GM23338 (cell line): ENCODE measurements around the gene ADD1. TPM values are rescaled to one million over a fixed set of nuclear protein-coding genes. Genes with fewer than 3 reads are reported as not detected.
A peak's percentile ranks its signal among the peaks of the same experiment; 100 is the strongest.

Experiments used
- ATAC-seq: fragments of 200-7000 bp; cut with Tn5 transposase; 3 replicates; pipeline ENCODE4 v1.9.1; 2020
- DNase-seq: peaks from one replicate; pipeline ENCODE4 v3.0.0-alpha.2; 2015; ENCODE audit warnings: low spot score
- H2AFZ ChIP-seq: fragments of 200-600 bp; sonication (generic); 2 replicates; pipeline ENCODE4 v1.8.0; 2016; ENCODE audit warnings: antibody characterized with exemption, mild to moderate bottlenecking, moderate library complexity
- H3F3A ChIP-seq: fragments of 200-600 bp; sonication (generic); replicated peaks from 2 replicates; pipeline ENCODE4 v1.8.0; 2017; ENCODE audit warnings: antibody characterized with exemption, mixed run types, low read depth
- H3K27ac ChIP-seq: fragments of 200-600 bp; sonication (generic); 2 replicates; pipeline ENCODE4 v1.6.1; 2016; ENCODE audit warnings: low read depth
- H3K27me3 ChIP-seq: fragments of 200-600 bp; sonication (generic); 2 replicates; pipeline ENCODE4 v1.8.0; 2016; ENCODE audit warnings: mild to moderate bottlenecking, mixed run types, moderate library complexity; ENCODE audit not compliant: insufficient read depth
- H3K36me3 ChIP-seq: fragments of 200-600 bp; sonication (generic); 2 replicates; pipeline ENCODE4 v1.8.0; 2016; ENCODE audit warnings: mild to moderate bottlenecking; ENCODE audit not compliant: insufficient read depth
- H3K4me1 ChIP-seq: fragments of 200-600 bp; sonication (generic); 2 replicates; pipeline ENCODE4 v1.8.0; 2016; ENCODE audit warnings: mild to moderate bottlenecking, moderate library complexity; ENCODE audit not compliant: insufficient read depth
- H3K4me2 ChIP-seq: fragments of 200-600 bp; sonication (generic); 2 replicates; pipeline ENCODE4 v1.7.1; 2017; ENCODE audit warnings: mixed run types
- H3K4me3 ChIP-seq: fragments of 200-600 bp; sonication (generic); 2 replicates; pipeline ENCODE4 v1.6.1; 2016; ENCODE audit warnings: mixed run types
- H3K79me2 ChIP-seq: fragments of 200-600 bp; sonication (generic); replicated peaks from 2 replicates; pipeline ENCODE4 v1.8.0; 2017; ENCODE audit warnings: mild to moderate bottlenecking; ENCODE audit not compliant: insufficient read depth
- H3K9me2 ChIP-seq: fragments of 200-600 bp; sonication (generic); 2 replicates; pipeline ENCODE4 v1.8.0; 2017; ENCODE audit not compliant: insufficient read depth
- H4K20me1 ChIP-seq: fragments of 200-600 bp; sonication (generic); replicated peaks from 2 replicates; pipeline ENCODE4 v1.8.0; 2017; ENCODE audit warnings: mild to moderate bottlenecking; ENCODE audit not compliant: insufficient read depth
- H3K27ac Mint-ChIP-seq: 2 replicates; pipeline ENCODE4 v1.8.0; 2020; ENCODE audit warnings: inconsistent platforms, mild to moderate bottlenecking, moderate library complexity, mixed read lengths
- H3K27me3 Mint-ChIP-seq: 3 replicates; pipeline ENCODE4 v1.8.0; 2022; ENCODE audit warnings: low read depth, mild to moderate bottlenecking, moderate library complexity, mixed read lengths, inconsistent platforms; ENCODE audit not compliant: insufficient read depth, poor library complexity
- H3K36me3 Mint-ChIP-seq: 3 replicates; pipeline ENCODE4 v1.8.0; 2021; ENCODE audit warnings: low read depth, mild to moderate bottlenecking, inconsistent platforms, moderate library complexity, mixed read lengths
- H3K4me1 Mint-ChIP-seq: 3 replicates; pipeline ENCODE4 v1.8.0; 2020; ENCODE audit warnings: mild to moderate bottlenecking, inconsistent platforms, mixed read lengths
- H3K4me3 Mint-ChIP-seq: 3 replicates; pipeline ENCODE4 v1.8.0; 2021; ENCODE audit warnings: moderate library complexity, mild to moderate bottlenecking, inconsistent platforms, mixed read lengths
- H3K9me3 Mint-ChIP-seq: 3 replicates; pipeline ENCODE4 v1.8.0; 2020; ENCODE audit warnings: moderate library complexity, mild to moderate bottlenecking, inconsistent platforms, mixed read lengths
- CREB1 ChIP-seq: fragments of 250-450 bp; sonication (Bioruptor Pico); IDR thresholded peaks from 2 replicates; pipeline ENCODE4 v1.5.0; 2020; ENCODE audit warnings: low read depth, mild to moderate bottlenecking, moderate library complexity
- EZH2 ChIP-seq: fragments of 200-600 bp; sonication (generic); IDR thresholded peaks from one replicate; pipeline ENCODE4 v1.8.0; 2017; ENCODE audit warnings: antibody characterized with exemption, mild to moderate bottlenecking, low read depth; ENCODE audit not compliant: unreplicated experiment
- EZH2phosphoT487 ChIP-seq: fragments of 200-600 bp; sonication (generic); IDR thresholded peaks from one replicate; pipeline ENCODE4 v1.8.1; 2018; ENCODE audit warnings: antibody characterized with exemption; ENCODE audit not compliant: unreplicated experiment
- JUNB ChIP-seq: IDR thresholded peaks from one replicate; pipeline ENCODE4 v1.6.1; 2016; ENCODE audit warnings: antibody characterized with exemption; ENCODE audit not compliant: unreplicated experiment
- NANOG ChIP-seq: IDR thresholded peaks from 2 replicates; pipeline ENCODE4 v1.6.1; 2016; ENCODE audit warnings: antibody characterized with exemption, borderline replicate concordance
- POLR2AphosphoS5 ChIP-seq: IDR thresholded peaks from 2 replicates; pipeline ENCODE4 v1.6.1; 2016; ENCODE audit warnings: antibody characterized with exemption, low read depth
- STAT1 ChIP-seq: IDR thresholded peaks from one replicate; pipeline ENCODE4 v1.6.1; 2016; ENCODE audit warnings: antibody characterized with exemption; ENCODE audit not compliant: unreplicated experiment
- ZNF114 ChIP-seq: fragments of 250-450 bp; sonication (Bioruptor Pico); IDR thresholded peaks from 2 replicates; pipeline ENCODE4 v1.5.0; 2020; ENCODE audit warnings: mild to moderate bottlenecking, moderate library complexity
- ZNF331 ChIP-seq: fragments of 250-450 bp; sonication (Bioruptor Pico); IDR thresholded peaks from 2 replicates; pipeline ENCODE4 v1.5.0; 2020; ENCODE audit warnings: low read depth, mild to moderate bottlenecking, moderate library complexity
- polyA plus RNA-seq: library from polyadenylated mRNA; unstranded; fragments of >200 nt; fragmentation: Nextera tagmentation; extraction: Ambion mirVana; gene quantifications from 2 replicates; pipeline ENCODE4 v1.2.1, GENCODE V29; 2016
- total RNA-seq: library from RNA; depleted of rRNA; stranded (reverse); fragments of >200 nt; shearing (Covaris generic); gene quantifications from 2 replicates; pipeline ENCODE4 v1.2.3, GENCODE V29; 2014
- TF ChIP-seq, protein P1 (sequence below), 2 experiments: fragments of 200-600 bp in 1 of 2; sonication (generic) in 1 of 2; conservative IDR thresholded peaks; 2 replicates each; pipeline versions ENCODE4 v1.5.1 to v1.6.1; 2016 to 2017; ENCODE audit warnings: antibody characterized with exemption in 2 of 2, low read depth in 2 of 2, mild to moderate bottlenecking in 2 of 2, moderate library complexity in 1 of 2
- TF ChIP-seq, protein P2 (sequence below): fragments of 250-450 bp; sonication (Bioruptor Pico); IDR thresholded peaks from 2 replicates; pipeline ENCODE4 v1.5.0; 2020; ENCODE audit warnings: mild to moderate bottlenecking, moderate library complexity
- TF ChIP-seq, protein P3 (sequence below): IDR thresholded peaks from one replicate; pipeline ENCODE4 v1.6.1; 2018; ENCODE audit warnings: antibody characterized with exemption; ENCODE audit not compliant: unreplicated experiment
- TF ChIP-seq, protein P4 (sequence below): IDR thresholded peaks from 2 replicates; pipeline ENCODE4 v1.6.1; 2016; ENCODE audit warnings: antibody characterized with exemption

ADD1 gene
- total and polyA plus RNA-seq, 2 experiments from 2014 or later: 126 to 144 TPM

DNA sequence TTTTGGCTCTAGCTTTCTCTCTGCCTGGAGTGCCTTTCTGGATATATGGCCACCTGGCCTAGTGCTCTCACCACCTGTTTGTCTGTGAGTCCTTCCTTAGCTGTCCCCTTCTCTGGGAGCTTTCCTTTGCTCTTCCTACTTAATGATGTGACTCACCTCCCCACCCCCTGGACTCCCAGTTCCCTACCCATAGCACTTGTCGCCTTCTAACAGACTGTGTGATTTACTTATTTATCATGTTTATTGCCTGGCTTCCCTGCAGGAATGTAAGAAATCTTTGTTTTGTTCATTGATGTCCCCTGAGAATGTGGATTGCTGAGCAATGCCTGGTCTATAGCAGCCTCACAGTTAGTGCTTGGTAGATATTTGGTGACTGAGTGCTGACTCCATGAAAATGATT lies 18.9 kb downstream of the ADD1 start:
- peak overlapping the region; percentile 12; the same call in 1 of the 3 replicates for H3K4me3 Mint-ChIP-seq
- H3K9me2 ChIP-seq: no peaks in the 10 kb centered on the region
- peaks cover 92% of the 10 kb centered on the region for H3K79me2 ChIP-seq
- peak; percentile 50 for ATAC-seq
- H3K27me3 ChIP-seq: no peaks in the 10 kb centered on the region
- peaks cover 6% of the 10 kb centered on the region for H4K20me1 ChIP-seq
- TF ChIP-seq ZNF331 (CRISPR knock-in tag) (no peak), EZH2 (no peak), ZNF114 (CRISPR knock-in tag) (no peak), POLR2AphosphoS5 (no peak), CREB1 (CRISPR knock-in tag) (no peak), NANOG (no peak), STAT1 (no peak), JUNB (no peak), EZH2phosphoT487 (no peak)
- TF ChIP-seq, protein P1, sequence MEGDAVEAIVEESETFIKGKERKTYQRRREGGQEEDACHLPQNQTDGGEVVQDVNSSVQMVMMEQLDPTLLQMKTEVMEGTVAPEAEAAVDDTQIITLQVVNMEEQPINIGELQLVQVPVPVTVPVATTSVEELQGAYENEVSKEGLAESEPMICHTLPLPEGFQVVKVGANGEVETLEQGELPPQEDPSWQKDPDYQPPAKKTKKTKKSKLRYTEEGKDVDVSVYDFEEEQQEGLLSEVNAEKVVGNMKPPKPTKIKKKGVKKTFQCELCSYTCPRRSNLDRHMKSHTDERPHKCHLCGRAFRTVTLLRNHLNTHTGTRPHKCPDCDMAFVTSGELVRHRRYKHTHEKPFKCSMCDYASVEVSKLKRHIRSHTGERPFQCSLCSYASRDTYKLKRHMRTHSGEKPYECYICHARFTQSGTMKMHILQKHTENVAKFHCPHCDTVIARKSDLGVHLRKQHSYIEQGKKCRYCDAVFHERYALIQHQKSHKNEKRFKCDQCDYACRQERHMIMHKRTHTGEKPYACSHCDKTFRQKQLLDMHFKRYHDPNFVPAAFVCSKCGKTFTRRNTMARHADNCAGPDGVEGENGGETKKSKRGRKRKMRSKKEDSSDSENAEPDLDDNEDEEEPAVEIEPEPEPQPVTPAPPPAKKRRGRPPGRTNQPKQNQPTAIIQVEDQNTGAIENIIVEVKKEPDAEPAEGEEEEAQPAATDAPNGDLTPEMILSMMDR (conservative IDR thresholded peaks at IDR 0.05; ENCODE audit: low read depth in 2 of 2): no peak
- TF ChIP-seq, protein P2, sequence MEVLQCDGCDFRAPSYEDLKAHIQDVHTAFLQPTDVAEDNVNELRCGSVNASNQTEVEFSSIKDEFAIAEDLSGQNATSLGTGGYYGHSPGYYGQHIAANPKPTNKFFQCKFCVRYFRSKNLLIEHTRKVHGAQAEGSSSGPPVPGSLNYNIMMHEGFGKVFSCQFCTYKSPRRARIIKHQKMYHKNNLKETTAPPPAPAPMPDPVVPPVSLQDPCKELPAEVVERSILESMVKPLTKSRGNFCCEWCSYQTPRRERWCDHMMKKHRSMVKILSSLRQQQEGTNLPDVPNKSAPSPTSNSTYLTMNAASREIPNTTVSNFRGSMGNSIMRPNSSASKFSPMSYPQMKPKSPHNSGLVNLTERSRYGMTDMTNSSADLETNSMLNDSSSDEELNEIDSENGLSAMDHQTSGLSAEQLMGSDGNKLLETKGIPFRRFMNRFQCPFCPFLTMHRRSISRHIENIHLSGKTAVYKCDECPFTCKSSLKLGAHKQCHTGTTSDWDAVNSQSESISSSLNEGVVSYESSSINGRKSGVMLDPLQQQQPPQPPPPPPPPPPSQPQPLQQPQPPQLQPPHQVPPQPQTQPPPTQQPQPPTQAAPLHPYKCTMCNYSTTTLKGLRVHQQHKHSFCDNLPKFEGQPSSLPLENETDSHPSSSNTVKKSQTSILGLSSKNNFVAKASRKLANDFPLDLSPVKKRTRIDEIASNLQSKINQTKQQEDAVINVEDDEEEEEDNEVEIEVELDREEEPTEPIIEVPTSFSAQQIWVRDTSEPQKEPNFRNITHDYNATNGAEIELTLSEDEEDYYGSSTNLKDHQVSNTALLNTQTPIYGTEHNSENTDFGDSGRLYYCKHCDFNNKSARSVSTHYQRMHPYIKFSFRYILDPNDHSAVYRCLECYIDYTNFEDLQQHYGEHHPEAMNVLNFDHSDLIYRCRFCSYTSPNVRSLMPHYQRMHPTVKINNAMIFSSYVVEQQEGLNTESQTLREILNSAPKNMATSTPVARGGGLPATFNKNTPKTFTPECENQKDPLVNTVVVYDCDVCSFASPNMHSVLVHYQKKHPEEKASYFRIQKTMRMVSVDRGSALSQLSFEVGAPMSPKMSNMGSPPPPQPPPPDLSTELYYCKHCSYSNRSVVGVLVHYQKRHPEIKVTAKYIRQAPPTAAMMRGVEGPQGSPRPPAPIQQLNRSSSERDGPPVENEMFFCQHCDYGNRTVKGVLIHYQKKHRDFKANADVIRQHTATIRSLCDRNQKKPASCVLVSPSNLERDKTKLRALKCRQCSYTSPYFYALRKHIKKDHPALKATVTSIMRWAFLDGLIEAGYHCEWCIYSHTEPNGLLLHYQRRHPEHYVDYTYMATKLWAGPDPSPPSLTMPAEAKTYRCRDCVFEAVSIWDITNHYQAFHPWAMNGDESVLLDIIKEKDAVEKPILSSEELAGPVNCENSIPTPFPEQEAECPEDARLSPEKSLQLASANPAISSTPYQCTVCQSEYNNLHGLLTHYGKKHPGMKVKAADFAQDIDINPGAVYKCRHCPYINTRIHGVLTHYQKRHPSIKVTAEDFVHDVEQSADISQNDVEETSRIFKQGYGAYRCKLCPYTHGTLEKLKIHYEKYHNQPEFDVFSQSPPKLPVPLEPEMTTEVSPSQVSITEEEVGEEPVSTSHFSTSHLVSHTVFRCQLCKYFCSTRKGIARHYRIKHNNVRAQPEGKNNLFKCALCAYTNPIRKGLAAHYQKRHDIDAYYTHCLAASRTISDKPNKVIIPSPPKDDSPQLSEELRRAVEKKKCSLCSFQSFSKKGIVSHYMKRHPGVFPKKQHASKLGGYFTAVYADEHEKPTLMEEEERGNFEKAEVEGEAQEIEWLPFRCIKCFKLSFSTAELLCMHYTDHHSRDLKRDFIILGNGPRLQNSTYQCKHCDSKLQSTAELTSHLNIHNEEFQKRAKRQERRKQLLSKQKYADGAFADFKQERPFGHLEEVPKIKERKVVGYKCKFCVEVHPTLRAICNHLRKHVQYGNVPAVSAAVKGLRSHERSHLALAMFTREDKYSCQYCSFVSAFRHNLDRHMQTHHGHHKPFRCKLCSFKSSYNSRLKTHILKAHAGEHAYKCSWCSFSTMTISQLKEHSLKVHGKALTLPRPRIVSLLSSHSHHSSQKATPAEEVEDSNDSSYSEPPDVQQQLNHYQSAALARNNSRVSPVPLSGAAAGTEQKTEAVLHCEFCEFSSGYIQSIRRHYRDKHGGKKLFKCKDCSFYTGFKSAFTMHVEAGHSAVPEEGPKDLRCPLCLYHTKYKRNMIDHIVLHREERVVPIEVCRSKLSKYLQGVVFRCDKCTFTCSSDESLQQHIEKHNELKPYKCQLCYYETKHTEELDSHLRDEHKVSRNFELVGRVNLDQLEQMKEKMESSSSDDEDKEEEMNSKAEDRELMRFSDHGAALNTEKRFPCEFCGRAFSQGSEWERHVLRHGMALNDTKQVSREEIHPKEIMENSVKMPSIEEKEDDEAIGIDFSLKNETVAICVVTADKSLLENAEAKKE (CRISPR knock-in tag): no peak
- TF ChIP-seq, protein P3, sequence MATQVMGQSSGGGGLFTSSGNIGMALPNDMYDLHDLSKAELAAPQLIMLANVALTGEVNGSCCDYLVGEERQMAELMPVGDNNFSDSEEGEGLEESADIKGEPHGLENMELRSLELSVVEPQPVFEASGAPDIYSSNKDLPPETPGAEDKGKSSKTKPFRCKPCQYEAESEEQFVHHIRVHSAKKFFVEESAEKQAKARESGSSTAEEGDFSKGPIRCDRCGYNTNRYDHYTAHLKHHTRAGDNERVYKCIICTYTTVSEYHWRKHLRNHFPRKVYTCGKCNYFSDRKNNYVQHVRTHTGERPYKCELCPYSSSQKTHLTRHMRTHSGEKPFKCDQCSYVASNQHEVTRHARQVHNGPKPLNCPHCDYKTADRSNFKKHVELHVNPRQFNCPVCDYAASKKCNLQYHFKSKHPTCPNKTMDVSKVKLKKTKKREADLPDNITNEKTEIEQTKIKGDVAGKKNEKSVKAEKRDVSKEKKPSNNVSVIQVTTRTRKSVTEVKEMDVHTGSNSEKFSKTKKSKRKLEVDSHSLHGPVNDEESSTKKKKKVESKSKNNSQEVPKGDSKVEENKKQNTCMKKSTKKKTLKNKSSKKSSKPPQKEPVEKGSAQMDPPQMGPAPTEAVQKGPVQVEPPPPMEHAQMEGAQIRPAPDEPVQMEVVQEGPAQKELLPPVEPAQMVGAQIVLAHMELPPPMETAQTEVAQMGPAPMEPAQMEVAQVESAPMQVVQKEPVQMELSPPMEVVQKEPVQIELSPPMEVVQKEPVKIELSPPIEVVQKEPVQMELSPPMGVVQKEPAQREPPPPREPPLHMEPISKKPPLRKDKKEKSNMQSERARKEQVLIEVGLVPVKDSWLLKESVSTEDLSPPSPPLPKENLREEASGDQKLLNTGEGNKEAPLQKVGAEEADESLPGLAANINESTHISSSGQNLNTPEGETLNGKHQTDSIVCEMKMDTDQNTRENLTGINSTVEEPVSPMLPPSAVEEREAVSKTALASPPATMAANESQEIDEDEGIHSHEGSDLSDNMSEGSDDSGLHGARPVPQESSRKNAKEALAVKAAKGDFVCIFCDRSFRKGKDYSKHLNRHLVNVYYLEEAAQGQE: no peak
- TF ChIP-seq, protein P4, sequence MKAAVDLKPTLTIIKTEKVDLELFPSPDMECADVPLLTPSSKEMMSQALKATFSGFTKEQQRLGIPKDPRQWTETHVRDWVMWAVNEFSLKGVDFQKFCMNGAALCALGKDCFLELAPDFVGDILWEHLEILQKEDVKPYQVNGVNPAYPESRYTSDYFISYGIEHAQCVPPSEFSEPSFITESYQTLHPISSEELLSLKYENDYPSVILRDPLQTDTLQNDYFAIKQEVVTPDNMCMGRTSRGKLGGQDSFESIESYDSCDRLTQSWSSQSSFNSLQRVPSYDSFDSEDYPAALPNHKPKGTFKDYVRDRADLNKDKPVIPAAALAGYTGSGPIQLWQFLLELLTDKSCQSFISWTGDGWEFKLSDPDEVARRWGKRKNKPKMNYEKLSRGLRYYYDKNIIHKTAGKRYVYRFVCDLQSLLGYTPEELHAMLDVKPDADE: no peak
- H3F3A ChIP-seq: 0 out of 2 replicates have a peak, but pooled peaks cover 2% of the 10 kb centered on the region
- H3K36me3 ChIP-seq: no peaks in the 10 kb centered on the region
- peaks cover 59% of the 10 kb centered on the region for H3K4me1 Mint-ChIP-seq
- no peaks in the 10 kb centered on the region for H3K9me3 Mint-ChIP-seq
- peaks cover 2% of the 10 kb centered on the region for H3K27me3 Mint-ChIP-seq
- H2AFZ ChIP-seq: no peak overlapping the region
- DNase-seq: peak; percentile 75
- peak overlapping the region; percentile 75 for H3K27ac Mint-ChIP-seq
- H3K36me3 Mint-ChIP-seq: no peaks in the 10 kb centered on the region
- peaks cover 64% of the 10 kb centered on the region for H3K4me1 ChIP-seq
- peak overlapping the region; percentile 84 for H3K27ac ChIP-seq
- peak overlapping the region; percentile 61 for H3K4me2 ChIP-seq
- peak overlapping the region; percentile 15; the same call in 1 of the 2 replicates for H3K4me3 ChIP-seq
